Gastrocnemius medialis (tissue), 4 donors: ENCODE data around the gene PPFIBP1. TPM values are rescaled to one million over a fixed set of nuclear protein-coding genes. Genes with fewer than 3 reads are reported as not detected.

Source experiments
- ATAC-seq, 2 donors: fragments of 150-250 bp; one replicate each; pipeline ENCODE4 v1.9.1; 2016
- DNase-seq, 2 donors: peaks; one replicate each; pipeline ENCODE4 v3.0.0-alpha.2; 2019
- H3K27ac ChIP-seq, 4 donors: fragments of 200-600 bp; sonication (generic); 1 replicate in 1 of 4; 2 replicates in 3 of 4; pipeline ENCODE4 v1.5.1; 2016 to 2018; ENCODE audit warnings: mild to moderate bottlenecking in 2 of 4, moderate library complexity in 1 of 4
- H3K27me3 ChIP-seq, 3 donors: fragments of 200-600 bp; sonication (generic) in 2 of 3; 1 replicate in 1 of 3; 2 replicates in 2 of 3; pipeline versions ENCODE4 v1.5.1 to v1.6.0; 2016 to 2019; ENCODE audit warnings: mild to moderate bottlenecking in 1 of 3, moderate library complexity in 1 of 3
- H3K36me3 ChIP-seq, 2 donors: fragments of 200-600 bp; sonication (generic) in 1 of 2; one replicate each; pipeline ENCODE4 v1.5.1; 2017 to 2018
- H3K4me1 ChIP-seq, 2 donors: fragments of 200-600 bp; sonication (generic) in 1 of 2; one replicate each; pipeline ENCODE4 v1.5.1; 2016 to 2017; ENCODE audit warnings: mild to moderate bottlenecking in 2 of 2
- H3K4me3 ChIP-seq, 4 donors: fragments of 200-600 bp; sonication (generic) in 3 of 4; 1 replicate in 1 of 4; 2 replicates in 3 of 4; pipeline ENCODE4 v1.5.1; 2016 to 2019; ENCODE audit warnings: mild to moderate bottlenecking in 2 of 4
- H3K9me3 ChIP-seq, 3 donors: fragments of 200-600 bp; sonication (generic) in 2 of 3; 1 replicate in 1 of 3; 2 replicates in 2 of 3; pipeline ENCODE4 v1.5.1; 2016 to 2019
- CTCF ChIP-seq, 5 experiments: fragments of 450-650 bp in 3 of 5; fragments of 200-600 bp in 2 of 5; sonication (generic) in 2 of 5; IDR thresholded peaks in 4 of 5; conservative IDR thresholded peaks in 1 of 5; 1 replicate in 4 of 5; 2 replicates in 1 of 5; pipeline ENCODE4 v1.5.1; 2016 to 2019; ENCODE audit warnings: antibody characterized with exemption in 5 of 5, mild to moderate bottlenecking in 3 of 5, moderate library complexity in 3 of 5
- POLR2A ChIP-seq, 2 donors: fragments of 450-650 bp; IDR thresholded peaks; one replicate each; pipeline ENCODE4 v1.6.1; 2017; ENCODE audit warnings: antibody characterized with exemption in 2 of 2, mild to moderate bottlenecking in 2 of 2, moderate library complexity in 2 of 2
- in situ Hi-C, 4 donors: fragments of 200-750 bp; cut with MboI; loops; one replicate each; pipeline versions ENCODE4 v1.15.0 to v1.8.0; 2017; ENCODE audit warnings: low sequenced_read_pairs in 4 of 4
- intact Hi-C: fragments of 100-400 bp; cut with DNase I; formaldehyde crosslinking; loops from one replicate; pipeline ENCODE4 v1.15.1; 2023; ENCODE audit warnings: low total_unique reads
- total RNA-seq, 4 donors: library from RNA; depleted of rRNA; stranded (reverse); fragments of >200 nt; gene quantifications; one replicate each; pipeline versions ENCODE4 v1.1.0 to v1.2.3, GENCODE V29; 2016

Gene PPFIBP1
- total RNA-seq, 4 donors from 2014 or later = 18.3 to 33.2 (median 27.4) TPM

GRCh38 chr12:27560126-27560525 lies 36.1 kb downstream of the PPFIBP1 start:
- no peak for TF ChIP-seq POLR2A (IDR thresholded peaks at IDR 0.05)
- no peak for TF ChIP-seq CTCF (IDR thresholded peaks at IDR 0.05 in 4 of 5, conservative IDR thresholded peaks at IDR 0.05 in 1 of 5)
- in situ Hi-C loops (no loop called here), intact Hi-C loops (no loop called here)
- DNase-seq = no peak
- no peaks in the 10 kb centered on the region for H3K36me3 ChIP-seq
- H3K4me3 ChIP-seq = no peak overlapping the region
- H3K27me3 ChIP-seq = no peaks in the 10 kb centered on the region
- H3K4me1 ChIP-seq = peaks cover 31 to 66% of the 10 kb centered on the region in 2 donors
- no peaks in the 10 kb centered on the region for H3K9me3 ChIP-seq
- no peak overlapping the region for H3K27ac ChIP-seq
- no peak for ATAC-seq

GRCh38 chr12:27561535-27562350 lies 37.7 kb downstream of the PPFIBP1 start:
- Histone ChIP-seq H3K27ac (peak overlapping the region in 3 of 4 donors; percentile 19 to 41 (median 22)), H3K36me3 (no peaks in the 10 kb centered on the region), H3K27me3 (no peaks in the 10 kb centered on the region), H3K4me3 (peak overlapping the region in 1 of 4 donors; percentile 15), H3K9me3 (no peaks in the 10 kb centered on the region), H3K4me1 (peaks cover 16 to 58% of the 10 kb centered on the region in 2 donors)
- intact Hi-C loops = no loop called here
- DNase-seq = no peak
- peak; percentile 39 to 51 for ATAC-seq
- in situ Hi-C loops = no loop called here
- TF ChIP-seq CTCF (IDR thresholded peaks at IDR 0.05 in 4 of 5, conservative IDR thresholded peaks at IDR 0.05 in 1 of 5) (no peak), POLR2A (IDR thresholded peaks at IDR 0.05) (no peak)

GRCh38 chr12:27564612-27565213 lies 40.7 kb downstream of the PPFIBP1 start:
- no peaks in the 10 kb centered on the region for H3K36me3 ChIP-seq
- intact Hi-C loops = no loop called here

GRCh38 chr12:27566159-27566558 lies 42.2 kb downstream of the PPFIBP1 start:
- DNase-seq (no peak), ATAC-seq (no peak)
- H3K9me3 ChIP-seq = no peaks in the 10 kb centered on the region
- H3K4me3 ChIP-seq = no peak overlapping the region
- in situ Hi-C loops = no loop called here
- intact Hi-C loops = loop anchor here (2.0 kb wide), 1 partner anchor 131 kb away; no protein-coding TSS in a partner anchor
- H3K27me3 ChIP-seq = no peaks in the 10 kb centered on the region
- no peaks in the 10 kb centered on the region for H3K36me3 ChIP-seq
- no peak overlapping the region for H3K27ac ChIP-seq
- H3K4me1 ChIP-seq = peaks cover 4 to 28% of the 10 kb centered on the region in 2 donors
- TF ChIP-seq POLR2A (IDR thresholded peaks at IDR 0.05) = no peak
- peak in 2 of 5 experiments; percentile 13 to 24 for TF ChIP-seq CTCF (IDR thresholded peaks at IDR 0.05 in 4 of 5, conservative IDR thresholded peaks at IDR 0.05 in 1 of 5)

More at GRCh38 chr12:27564612-27565213, 40.7 kb downstream of the PPFIBP1 start:
- DNase-seq (no peak), ATAC-seq (no peak)
- Histone ChIP-seq H3K9me3 (no peaks in the 10 kb centered on the region), H3K4me1 (peaks cover 11 to 41% of the 10 kb centered on the region in 2 donors), H3K27me3 (no peaks in the 10 kb centered on the region), H3K27ac (no peak overlapping the region), H3K4me3 (no peak overlapping the region)
- TF ChIP-seq CTCF (IDR thresholded peaks at IDR 0.05 in 4 of 5, conservative IDR thresholded peaks at IDR 0.05 in 1 of 5) (no peak), POLR2A (IDR thresholded peaks at IDR 0.05) (no peak)
- in situ Hi-C loops = no loop called here
